Gastrocnemius medialis (tissue), 4 donors: ENCODE measurements around the gene ZNF500.

Source experiments
- POLR2A ChIP-seq, 2 donors: fragments of 450-650 bp; IDR thresholded peaks; one replicate each; pipeline ENCODE4 v1.6.1; 2017; ENCODE audit warnings: antibody characterized with exemption in 2 of 2, mild to moderate bottlenecking in 2 of 2, moderate library complexity in 2 of 2
- TF ChIP-seq, protein P1 (sequence below), 5 experiments: fragments of 450-650 bp in 3 of 5; fragments of 200-600 bp in 2 of 5; sonication (generic) in 2 of 5; IDR thresholded peaks in 4 of 5; conservative IDR thresholded peaks in 1 of 5; 1 replicate in 4 of 5; 2 replicates in 1 of 5; pipeline ENCODE4 v1.5.1; 2016 to 2019; ENCODE audit warnings: antibody characterized with exemption in 5 of 5, mild to moderate bottlenecking in 3 of 5, moderate library complexity in 3 of 5

DNA sequence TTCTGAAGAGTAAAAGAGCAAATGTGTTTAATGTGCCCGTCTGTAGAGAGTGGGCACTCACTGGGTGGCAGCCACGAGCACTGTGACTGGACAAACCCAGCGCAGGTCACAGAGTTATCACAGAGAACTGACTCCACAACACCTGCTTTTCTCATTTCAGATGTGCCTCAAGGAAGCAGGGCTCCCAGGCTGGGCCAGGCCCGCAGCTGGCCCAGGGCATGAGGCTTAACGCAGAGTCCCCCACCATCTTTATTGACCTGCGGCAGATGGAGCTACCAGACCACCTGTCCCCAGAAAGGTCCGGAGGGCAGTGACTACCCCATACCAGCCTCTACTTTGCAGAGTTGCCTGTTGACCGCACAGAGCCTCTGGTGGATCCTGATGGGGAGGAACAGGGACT is 20.7 kb downstream of the ZNF500 start:
- TF ChIP-seq, protein P1, sequence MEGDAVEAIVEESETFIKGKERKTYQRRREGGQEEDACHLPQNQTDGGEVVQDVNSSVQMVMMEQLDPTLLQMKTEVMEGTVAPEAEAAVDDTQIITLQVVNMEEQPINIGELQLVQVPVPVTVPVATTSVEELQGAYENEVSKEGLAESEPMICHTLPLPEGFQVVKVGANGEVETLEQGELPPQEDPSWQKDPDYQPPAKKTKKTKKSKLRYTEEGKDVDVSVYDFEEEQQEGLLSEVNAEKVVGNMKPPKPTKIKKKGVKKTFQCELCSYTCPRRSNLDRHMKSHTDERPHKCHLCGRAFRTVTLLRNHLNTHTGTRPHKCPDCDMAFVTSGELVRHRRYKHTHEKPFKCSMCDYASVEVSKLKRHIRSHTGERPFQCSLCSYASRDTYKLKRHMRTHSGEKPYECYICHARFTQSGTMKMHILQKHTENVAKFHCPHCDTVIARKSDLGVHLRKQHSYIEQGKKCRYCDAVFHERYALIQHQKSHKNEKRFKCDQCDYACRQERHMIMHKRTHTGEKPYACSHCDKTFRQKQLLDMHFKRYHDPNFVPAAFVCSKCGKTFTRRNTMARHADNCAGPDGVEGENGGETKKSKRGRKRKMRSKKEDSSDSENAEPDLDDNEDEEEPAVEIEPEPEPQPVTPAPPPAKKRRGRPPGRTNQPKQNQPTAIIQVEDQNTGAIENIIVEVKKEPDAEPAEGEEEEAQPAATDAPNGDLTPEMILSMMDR (IDR thresholded peaks at IDR 0.05 in 4 of 5, conservative IDR thresholded peaks at IDR 0.05 in 1 of 5): no peak
- no peak for TF ChIP-seq POLR2A (IDR thresholded peaks at IDR 0.05)
